ENCODE data around the gene BAIAP2.

- TF ChIP-seq DR1 (CRISPR knock-in tag; IDR thresholded peaks at IDR 0.05) (no peak), ZBTB10 (CRISPR knock-in tag; IDR thresholded peaks at IDR 0.05; ENCODE audit: borderline replicate concordance) (no peak), CHD4 (IDR thresholded peaks at IDR 0.05; ENCODE audit: borderline replicate concordance, low read length) (no peak), BCL3 (CRISPR knock-in tag; IDR thresholded peaks at IDR 0.05) (no peak), TRIM24 (CRISPR knock-in tag; IDR thresholded peaks at IDR 0.05) (no peak), ZNF746 (CRISPR knock-in tag; IDR thresholded peaks at IDR 0.05) (no peak), CBFB (CRISPR knock-in tag; IDR thresholded peaks at IDR 0.05) (no peak)
These were observed 22.8 kb downstream of the BAIAP2 start for GRCh38 chr17:81057777-81058176.
